HG03103 (cell line): ENCODE results near the gene CDC42BPB.
"Not testable (repeated sequence)": the region's sequence is repeated elsewhere in the genome, so short reads cannot be mapped to it uniquely, and the experiment has no call there.

ENCODE experiments used
- ATAC-seq: cut with Tn5 transposase; IDR thresholded peaks from one replicate; pipeline ENCODE4 v1.9.1; 2021; ENCODE audit warnings: low read depth; ENCODE audit not compliant: unreplicated experiment

The CDC42BPB gene

DNA sequence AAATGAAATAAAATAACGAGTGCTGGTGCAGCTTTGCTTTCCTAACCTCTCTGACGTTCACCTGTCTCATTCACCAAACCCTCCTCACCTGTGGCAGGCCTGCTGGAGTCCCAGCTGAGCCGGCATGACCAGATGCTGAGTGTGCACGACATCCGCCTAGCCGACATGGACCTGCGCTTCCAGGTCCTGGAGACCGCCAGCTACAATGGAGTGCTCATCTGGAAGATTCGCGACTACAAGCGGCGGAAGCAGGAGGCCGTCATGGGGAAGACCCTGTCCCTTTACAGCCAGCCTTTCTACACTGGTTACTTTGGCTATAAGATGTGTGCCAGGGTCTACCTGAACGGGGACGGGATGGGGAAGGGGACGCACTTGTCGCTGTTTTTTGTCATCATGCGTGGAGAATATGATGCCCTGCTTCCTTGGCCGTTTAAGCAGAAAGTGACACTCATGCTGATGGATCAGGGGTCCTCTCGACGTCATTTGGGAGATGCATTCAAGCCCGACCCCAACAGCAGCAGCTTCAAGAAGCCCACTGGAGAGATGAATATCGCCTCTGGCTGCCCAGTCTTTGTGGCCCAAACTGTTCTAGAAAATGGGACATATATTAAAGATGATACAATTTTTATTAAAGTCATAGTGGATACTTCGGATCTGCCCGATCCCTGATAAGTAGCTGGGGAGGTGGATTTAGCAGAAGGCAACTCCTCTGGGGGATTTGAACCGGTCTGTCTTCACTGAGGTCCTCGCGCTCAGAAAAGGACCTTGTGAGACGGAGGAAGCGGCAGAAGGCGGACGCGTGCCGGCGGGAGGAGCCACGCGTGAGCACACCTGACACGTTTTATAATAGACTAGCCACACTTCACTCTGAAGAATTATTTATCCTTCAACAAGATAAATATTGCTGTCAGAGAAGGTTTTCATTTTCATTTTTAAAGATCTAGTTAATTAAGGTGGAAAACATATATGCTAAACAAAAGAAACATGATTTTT is 151.9 kb downstream of the CDC42BPB start:
- no peak for ATAC-seq

DNA sequence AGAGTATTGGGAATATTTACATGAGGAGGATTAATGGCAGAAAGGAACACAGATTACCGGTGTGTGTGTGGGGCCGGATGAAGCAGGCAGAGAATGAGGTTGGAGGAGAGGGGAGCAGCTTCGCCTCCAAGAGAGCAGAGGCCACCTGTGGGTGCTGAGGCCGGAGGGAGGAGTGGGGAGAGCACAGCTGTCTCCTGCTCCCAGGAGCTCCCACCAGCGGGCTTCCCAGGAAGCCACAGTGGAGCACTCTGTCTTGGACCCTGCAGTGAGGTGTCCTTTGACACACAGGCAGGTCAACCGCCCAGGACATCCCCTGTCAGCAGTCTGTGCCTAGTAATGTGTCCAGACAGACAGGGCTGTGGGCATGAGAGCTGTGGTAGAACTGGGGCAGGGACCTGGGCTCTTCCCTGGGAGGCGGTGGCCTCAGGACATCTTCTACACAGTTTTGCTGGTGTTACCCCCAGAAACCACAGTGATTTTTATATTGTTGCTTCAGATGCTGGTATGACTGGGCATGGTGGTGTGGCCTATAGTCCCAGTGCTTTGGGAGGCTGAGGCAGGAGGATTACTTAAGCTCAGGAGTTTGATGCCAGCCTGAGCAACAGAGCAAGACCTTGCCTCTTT is 153.3 kb downstream of the CDC42BPB start:
- no peak for ATAC-seq

DNA sequence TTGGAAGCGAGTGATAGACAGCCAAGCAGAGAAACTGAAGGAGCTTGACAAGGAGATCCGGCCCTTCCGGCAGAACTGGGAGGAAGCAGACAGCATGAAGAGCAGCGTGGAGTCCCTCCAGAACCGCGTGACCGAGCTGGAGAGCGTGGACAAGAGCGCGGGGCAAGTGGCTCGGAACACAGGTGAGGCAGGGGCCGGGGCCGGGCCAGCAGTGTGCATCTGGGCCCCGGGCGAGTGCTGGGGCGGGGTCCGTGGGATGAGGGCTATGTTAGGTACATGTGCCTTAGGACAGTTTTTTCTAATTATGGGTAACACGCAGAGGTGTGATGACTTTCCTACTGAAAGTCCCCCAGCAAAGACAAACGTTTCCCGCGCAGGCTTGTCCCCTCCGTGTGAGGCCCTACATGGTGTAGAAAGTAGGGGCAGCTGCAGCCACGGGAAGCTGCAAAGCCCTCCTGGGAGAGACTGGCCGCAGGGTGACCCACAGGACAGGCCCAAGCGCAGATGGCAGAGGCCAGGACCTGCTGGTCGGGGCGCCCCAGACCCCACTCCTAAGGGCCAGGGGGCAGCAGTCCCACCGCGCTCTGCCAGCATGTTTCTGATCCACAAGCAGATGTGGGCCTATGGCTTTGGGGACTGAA is 154.0 kb downstream of the CDC42BPB start:
- no peak for ATAC-seq

DNA sequence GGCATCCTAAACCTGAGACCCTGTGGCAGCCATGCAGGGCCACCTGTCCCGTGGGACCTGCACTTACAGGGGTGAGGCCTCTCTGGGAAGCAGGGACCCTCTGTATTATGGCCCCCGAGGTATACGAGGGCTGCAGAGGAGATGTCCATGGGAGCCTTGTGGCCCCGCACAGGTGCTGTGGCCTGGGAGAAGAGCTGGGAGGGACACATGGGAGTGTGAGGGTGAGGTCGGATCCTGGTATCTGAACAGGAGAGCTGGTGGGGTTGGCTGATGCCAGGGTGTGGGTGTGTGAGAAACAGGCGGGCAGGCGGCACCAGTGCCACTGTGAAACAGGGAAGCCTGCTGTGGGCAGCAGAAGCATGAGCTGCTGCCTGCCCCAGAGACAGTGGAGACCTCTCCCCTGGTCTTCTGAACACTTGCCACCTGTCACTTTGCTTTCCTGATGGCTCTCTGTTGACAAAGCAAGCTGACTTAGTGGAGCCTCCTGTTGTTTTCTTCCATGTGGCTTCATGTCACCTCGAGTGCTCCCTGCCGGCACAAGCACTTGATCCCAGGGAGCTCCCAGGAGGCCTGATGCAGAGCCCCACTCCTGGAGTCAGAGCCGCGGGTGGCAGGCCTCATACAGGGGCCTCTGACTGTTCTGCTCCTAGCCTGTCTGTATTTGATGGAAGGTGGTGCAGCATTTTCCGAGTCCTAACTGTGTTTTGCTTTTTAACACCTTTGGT is 154.7 kb downstream of the CDC42BPB start:
- no peak for ATAC-seq

DNA sequence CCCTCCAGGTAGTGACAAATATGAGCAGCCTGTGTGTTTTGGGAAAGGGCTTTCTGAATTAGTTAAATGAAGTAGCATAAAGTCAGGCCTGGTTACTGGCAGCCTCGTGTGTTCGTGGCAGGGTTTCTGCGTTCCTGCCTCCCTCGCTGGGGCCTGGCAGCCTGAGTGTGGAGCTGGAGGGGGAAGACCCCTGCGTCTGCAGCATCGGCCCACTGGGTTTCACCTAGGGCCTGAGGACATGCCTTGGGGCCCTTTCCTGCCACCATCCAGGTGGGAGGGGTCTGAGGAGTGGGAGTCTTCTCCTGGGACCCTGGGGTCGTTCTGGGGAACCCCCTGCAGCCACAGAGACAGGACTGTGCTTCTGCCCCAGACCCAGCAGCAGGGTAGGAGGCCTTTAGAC is 155.3 kb downstream of the CDC42BPB start:
- no peak for ATAC-seq

DNA sequence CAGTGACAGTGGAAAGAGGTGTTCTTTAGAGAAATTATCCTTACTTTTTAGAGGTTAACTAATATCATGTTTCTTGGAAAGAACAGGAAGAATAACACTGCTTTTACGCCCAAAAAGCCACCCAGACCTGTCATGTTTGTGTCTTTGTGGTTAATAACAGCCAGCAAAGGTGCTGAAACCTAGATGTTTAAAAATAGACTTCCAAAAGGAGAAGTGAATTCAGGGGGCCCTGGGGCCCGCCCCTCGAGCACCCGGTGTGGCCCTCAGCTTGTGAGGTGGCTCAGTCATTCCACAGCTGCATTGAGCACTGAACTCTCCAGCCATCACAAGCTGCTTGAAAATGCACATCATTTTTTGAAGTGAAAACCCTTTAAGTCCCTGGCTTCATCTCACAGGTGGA is 155.7 kb downstream of the CDC42BPB start:
- ATAC-seq: peak; percentile 71

DNA sequence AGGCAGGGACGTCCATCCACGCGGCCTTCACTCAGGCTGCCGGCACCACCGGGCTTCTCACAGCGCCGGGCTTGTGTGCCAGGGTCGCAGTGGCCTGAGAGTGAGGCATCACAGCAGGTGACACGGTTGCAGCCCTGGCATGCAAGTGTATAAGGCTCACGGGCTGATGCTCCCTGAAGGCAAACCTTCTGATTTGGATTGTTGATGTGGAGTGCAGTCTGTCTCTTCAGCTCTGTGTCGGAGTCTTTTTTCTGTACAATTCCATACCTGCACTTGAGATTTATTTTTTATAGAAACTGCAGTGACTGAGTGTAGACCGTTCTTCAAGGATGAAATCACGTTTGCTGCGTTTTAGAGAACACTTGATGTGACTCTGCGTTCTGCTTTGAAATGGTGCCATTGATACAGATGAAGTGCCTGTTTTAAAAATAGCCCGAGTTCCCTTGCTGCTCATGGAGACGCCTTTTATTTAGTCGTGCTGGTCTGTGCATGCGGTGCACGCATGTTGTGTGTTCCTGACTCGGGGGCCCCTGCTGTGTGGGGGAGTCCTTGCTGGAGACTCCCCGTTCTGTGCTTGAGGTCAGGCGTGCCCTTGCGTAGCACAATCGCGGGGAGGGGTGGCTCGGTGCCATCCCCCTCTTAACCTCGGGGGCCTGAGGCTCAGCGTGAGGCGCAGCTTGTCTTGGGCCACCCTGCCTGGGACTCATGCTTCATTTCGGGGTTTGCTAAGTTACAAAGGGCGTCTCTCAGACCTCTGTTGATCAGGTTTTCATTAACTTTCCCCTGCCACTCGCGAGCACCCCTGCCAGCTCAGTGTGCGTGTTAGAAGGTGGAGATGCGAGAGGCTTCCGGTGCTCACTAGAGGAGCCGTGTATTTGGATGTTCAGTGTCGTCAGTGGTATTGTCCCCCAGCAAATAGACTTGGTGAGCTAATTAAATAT is 156.4 kb downstream of the CDC42BPB start:
- ATAC-seq: peak; percentile 45

DNA sequence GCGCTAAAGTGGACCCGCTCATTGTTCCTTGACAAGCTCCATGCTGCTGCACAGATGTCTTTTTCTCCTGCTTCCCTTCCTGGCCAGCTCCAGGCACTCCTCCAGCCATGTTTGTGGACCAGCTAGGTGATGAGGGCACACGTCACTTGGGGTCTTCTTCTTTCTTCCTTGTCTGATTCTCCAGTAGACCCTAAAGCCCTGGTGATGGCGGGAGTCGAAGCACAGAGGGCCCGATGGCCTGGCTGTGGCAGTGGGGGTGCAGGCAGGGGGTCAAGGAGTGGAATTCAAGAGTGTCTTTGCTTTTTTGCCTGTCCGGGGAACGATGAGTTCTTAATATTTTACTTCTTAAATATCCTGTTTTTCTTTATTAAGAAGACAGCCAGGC is 157.8 kb downstream of the CDC42BPB start:
- ATAC-seq: no peak

DNA sequence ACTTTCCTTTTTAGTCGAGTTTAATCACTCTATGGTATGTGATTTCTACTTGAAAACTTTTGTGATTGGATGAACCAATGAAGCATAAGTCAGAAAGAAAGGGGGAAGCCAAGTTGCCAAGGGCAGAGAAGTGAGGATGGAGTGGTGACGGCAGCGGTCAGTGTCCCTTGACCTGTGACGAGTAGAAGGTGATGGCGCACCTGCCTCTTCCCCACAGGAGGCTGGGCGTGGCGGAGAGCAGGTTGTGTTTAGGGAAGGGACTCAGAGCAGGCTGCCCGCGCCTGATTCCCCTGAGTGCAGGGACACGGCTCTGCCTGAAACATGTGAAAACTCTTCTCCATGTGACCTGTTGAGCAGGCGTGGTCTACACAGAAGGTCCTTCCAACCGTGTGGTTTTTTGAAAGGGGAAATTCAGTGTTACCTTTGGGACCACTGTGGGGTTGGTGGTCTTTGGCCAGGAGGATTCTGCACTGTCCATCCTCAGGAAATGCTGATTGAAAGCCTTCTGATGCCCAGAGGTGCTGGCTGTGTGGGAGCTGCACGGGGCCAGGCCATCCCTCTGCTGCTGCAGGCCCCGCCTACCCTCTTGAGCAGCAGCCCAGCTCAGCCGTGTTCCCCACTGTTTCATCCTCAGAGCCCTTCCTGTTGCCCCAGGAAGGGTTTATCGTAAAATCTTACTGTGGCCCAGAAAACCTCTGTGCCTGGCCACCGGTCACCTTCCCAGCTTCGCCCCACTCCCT is 158.4 kb downstream of the CDC42BPB start:
- ATAC-seq: no peak

DNA sequence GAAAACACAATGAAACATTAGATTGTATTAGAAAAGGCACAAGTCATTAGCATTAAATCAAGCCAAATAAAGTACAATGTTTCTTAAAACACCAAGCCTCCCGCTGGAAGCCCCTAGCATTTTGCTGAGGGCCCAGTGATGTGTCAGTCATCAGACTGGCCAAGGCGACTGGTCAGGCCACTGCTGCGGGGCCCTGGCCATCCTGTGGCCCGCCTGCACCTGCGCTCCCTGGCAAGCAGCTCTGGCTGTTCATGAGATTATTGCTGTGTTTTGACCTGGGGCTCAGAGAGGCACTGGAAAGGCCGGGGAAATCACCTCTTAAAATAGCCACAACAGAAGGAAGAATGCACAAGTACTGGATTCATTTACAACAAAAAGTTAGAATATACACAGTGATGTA is 159.1 kb downstream of the CDC42BPB start:
- ATAC-seq: no peak

DNA sequence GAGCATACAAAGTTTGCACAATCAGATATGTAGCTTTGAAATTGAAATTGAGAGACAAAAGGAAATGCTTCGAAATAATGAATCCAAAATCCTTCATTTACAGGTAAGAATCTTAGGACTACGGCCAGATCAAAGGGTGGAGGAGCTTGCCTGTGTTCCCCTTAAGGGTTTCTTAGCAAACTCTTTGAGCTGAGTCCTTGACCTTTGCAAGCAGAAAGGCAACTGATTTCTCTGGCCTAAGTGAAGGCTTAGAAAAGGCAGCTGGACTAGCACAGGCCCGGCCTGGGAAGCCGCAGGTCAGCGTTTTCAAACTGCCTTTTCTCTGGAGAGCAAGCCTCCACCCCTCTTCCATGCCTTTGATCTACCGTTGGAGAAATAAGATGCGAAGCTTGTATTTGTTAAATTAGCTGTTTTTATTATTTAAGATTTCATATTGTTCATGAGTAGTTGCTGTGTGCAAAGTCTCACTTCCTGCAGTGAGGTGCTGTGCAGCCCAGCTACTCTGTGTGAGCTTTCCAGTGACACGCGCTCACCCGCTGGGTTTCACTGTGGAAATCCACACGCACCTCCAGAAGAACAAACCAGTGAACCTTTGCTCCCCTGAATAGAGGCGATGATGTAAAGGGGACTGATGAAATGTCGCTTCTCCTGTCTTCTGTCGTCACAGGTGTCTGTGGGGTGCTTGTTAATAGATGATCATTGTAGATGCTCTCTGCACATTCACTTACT is 159.9 kb downstream of the CDC42BPB start:
- ATAC-seq: no peak

DNA sequence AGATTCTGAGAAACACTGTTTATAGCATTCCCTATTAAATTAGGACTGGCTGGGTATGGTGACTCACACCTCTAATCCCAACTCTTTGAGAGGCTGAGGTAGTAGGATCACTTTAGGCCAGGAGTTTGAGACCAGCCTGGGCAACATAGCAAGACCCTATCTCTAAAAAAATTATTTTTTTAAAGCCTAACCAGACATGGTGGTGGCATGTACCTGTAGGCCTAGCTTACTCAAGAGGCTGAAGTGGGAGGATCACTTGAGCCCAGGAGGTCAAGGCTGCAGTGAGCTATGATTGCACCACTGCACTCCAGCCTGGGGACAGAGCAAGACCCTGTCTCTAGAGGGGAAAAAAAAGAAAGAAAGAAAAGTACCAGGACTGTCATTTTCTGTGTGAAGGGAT is 160.6 kb downstream of the CDC42BPB start:
- ATAC-seq: not testable (repeated sequence)

DNA sequence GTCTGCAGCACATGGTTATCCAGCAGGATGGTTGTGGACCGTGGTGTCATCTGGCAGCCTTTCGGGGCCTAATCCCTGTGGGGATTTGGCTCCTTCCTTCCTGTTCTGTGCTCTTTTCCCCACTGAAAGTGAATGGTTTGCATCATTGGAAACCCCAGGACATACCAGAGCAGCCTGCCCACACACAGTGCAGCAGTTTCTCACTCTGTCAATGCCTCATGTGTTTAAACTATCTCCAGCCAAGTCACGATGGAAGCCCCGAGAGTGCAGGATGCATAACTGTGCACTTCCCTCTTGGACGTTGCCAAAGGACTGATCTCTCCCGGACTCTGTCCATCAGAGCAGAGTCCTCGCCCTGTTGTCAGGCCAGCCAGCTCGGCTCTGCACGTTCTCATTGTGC is 163.9 kb downstream of the CDC42BPB start:
- ATAC-seq: no peak

DNA sequence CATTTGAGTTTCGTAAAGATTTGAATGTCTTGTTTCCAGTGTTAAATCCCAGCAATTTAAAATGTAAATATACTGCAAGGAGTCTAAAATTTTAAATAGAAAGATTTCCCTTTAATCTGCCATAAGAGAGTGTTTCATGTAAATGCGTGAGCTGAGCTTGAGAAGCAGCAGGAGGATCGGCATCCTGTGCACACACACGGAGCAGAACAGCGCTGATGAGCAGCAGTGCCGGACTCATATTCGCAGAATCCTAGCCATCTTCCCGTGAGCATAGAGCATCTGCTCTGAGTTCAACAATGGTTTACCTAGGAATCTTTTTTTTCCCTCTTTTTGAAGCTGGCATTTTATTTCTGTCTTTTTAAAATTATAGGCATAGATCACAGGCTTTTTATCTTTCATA is 164.7 kb downstream of the CDC42BPB start:
- ATAC-seq: no peak

DNA sequence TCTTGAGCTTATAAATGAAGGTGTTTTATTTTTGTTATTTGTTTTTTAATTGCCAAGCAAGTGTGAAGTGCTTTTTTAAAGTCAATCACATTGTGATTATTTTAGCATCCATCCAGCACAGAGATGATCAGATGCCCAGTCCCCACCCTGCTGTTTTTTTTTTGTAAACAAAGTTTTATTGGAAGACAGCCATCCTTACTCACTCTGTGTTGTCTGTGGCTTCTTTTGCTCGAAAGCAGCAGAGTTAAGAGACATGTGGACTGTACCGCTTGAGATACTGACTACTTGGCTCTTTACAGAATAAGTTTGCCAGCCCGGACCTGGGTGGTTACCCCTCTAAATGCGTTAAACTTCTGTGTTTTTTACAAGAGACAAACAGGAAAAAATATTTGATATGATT is 165.8 kb downstream of the CDC42BPB start:
- ATAC-seq: no peak

DNA sequence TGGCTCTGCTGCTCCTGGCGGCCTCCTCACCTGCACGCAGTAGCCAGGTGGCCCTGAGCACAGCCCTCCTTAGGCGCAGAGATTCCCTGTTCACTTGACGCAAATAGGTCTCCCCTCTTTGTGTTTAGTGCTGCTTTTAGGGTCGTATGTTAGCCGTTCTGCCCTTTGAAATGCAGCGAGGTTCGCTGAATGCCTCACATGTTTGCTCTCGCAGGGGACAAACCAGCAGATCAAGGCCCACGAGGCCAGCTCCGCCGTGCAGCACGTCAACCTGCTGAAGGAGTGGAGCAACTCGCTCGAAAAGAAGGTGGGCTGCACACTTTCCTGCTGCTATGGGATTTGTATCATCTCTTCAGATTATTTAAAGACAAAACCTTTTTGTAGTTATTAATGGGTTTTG is 166.2 kb downstream of the CDC42BPB start:
- no peak for ATAC-seq

DNA sequence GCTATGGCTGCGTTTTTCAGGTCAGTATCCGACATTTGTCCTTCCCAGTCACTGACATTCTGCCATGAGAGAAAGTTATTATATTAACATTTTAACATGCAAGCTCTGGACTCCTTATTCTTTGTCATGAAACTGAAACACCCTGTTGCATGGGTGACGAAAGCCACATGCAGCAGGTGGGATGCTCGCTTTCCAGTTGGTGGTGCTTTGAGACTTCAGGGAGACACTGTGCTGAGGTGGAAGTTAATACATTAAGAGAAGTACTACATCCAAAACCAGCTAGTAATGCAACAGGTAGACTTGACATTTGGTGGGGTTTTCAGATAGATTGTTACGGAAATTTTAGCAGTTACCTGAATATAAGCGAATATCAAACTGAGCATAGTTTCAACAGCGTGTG is 167.7 kb downstream of the CDC42BPB start:
- no peak for ATAC-seq

DNA sequence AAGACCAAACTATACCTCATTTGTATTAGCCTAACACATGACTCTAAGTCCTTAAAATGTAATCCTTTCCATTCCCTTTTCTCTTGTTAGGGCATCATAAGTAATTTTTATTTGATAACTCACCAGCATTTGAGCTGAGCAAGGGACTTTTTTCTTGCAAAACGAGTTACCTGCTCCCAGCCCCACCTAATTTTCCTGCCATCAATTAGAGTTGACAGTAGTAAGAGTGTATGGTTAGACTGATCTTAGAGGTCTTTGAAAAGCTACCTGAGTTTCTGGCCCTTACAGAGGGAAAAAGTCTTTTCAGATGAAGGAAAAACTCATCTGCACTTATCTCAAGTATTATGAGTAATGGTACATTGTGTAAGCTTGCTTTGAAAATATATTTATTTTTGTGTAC is 168.6 kb downstream of the CDC42BPB start:
- no peak for ATAC-seq
